GM23248 (cell line): ENCODE data around the gene MISP. TPM values are rescaled to one million over a fixed set of nuclear protein-coding genes. Genes with fewer than 3 reads are reported as not detected.
A peak's percentile ranks its signal among the peaks of the same experiment; 100 is the strongest.

Experiments
- DNase-seq: peaks from one replicate; pipeline ENCODE4 v3.0.0-alpha.2; 2015
- H2AFZ ChIP-seq: fragments of 200-600 bp; sonication (generic); 2 replicates; pipeline ENCODE4 v1.6.1; 2016; ENCODE audit warnings: antibody characterized with exemption
- H3F3A ChIP-seq: fragments of 200-600 bp; sonication (generic); 2 replicates; pipeline ENCODE4 v1.6.1; 2016; ENCODE audit warnings: mild to moderate bottlenecking, antibody characterized with exemption, mixed run types; ENCODE audit not compliant: insufficient read depth
- H3K27ac ChIP-seq: fragments of 200-600 bp; sonication (generic); 2 replicates; pipeline ENCODE4 v1.5.1; 2016; ENCODE audit warnings: mild to moderate bottlenecking
- H3K27me3 ChIP-seq: fragments of 200-600 bp; sonication (generic); replicated peaks from 2 replicates; pipeline ENCODE4 v1.6.1; 2016; ENCODE audit warnings: mild to moderate bottlenecking; ENCODE audit not compliant: insufficient read depth
- H3K36me3 ChIP-seq: fragments of 200-600 bp; sonication (generic); 2 replicates; pipeline ENCODE4 v1.6.1; 2016; ENCODE audit warnings: low read depth, mild to moderate bottlenecking
- H3K4me1 ChIP-seq: fragments of 200-600 bp; sonication (generic); 2 replicates; pipeline ENCODE4 v1.6.1; 2016; ENCODE audit warnings: mild to moderate bottlenecking; ENCODE audit not compliant: insufficient read depth
- H3K4me2 ChIP-seq: fragments of 200-600 bp; sonication (generic); one replicate; pipeline ENCODE4 v1.6.1; 2016; ENCODE audit warnings: mild to moderate bottlenecking; ENCODE audit not compliant: unreplicated experiment
- H3K4me3 ChIP-seq: fragments of 200-600 bp; sonication (generic); 2 replicates; pipeline ENCODE4 v1.5.1; 2016; ENCODE audit warnings: mild to moderate bottlenecking
- H3K79me2 ChIP-seq: fragments of 200-600 bp; sonication (generic); 2 replicates; pipeline ENCODE4 v1.6.1; 2016; ENCODE audit warnings: mild to moderate bottlenecking; ENCODE audit not compliant: insufficient read depth
- H3K9ac ChIP-seq: fragments of 200-600 bp; sonication (generic); 2 replicates; pipeline ENCODE4 v1.6.1; 2016; ENCODE audit warnings: mild to moderate bottlenecking
- H3K9me2 ChIP-seq: fragments of 200-600 bp; sonication (generic); 2 replicates; pipeline ENCODE4 v1.6.1; 2016; ENCODE audit warnings: mixed run types, mild to moderate bottlenecking, moderate library complexity; ENCODE audit not compliant: insufficient read depth
- H3K9me3 ChIP-seq: fragments of 200-600 bp; sonication (generic); one replicate; pipeline ENCODE4 v1.6.1; 2017; ENCODE audit warnings: low read depth
- H4K20me1 ChIP-seq: fragments of 200-600 bp; sonication (generic); 2 replicates; pipeline ENCODE4 v1.6.0; 2016; ENCODE audit not compliant: insufficient read depth
- EZH2 ChIP-seq: fragments of 200-600 bp; sonication (generic); IDR thresholded peaks from 2 replicates; pipeline ENCODE4 v1.6.1; 2018; ENCODE audit warnings: antibody characterized with exemption, mild to moderate bottlenecking; ENCODE audit not compliant: insufficient read depth, poor library complexity, severe bottlenecking
- EZH2phosphoT487 ChIP-seq: fragments of 200-600 bp; sonication (generic); IDR thresholded peaks from 2 replicates; pipeline ENCODE4 v1.6.1; 2018; ENCODE audit warnings: antibody characterized with exemption, moderate library complexity, mild to moderate bottlenecking, low read depth; ENCODE audit not compliant: insufficient read depth
- WGBS, 2 experiments: methylation state at CpG; one replicate each; pipeline ENCODE4 v1.1.6; 2015 to 2017; ENCODE audit warnings: low lambda C conversion rate in 2 of 2, low coverage in 1 of 2; ENCODE audit errors: missing lambda C conversion rate in 2 of 2; 5-methylcytosine and 5-hydroxymethylcytosine counted together
- in situ Hi-C: fragments of 300-500 bp; cut with MboI; formaldehyde crosslinking; loops from 2 replicates; pipeline ENCODE4 v1.15.0; 2020
- polyA plus RNA-seq: library from polyadenylated mRNA; unstranded; fragments of >200 nt; fragmentation: Nextera tagmentation; extraction: Ambion mirVana; gene quantifications from 2 replicates; pipeline ENCODE4 v1.2.1, GENCODE V29; 2016
- total RNA-seq: library from RNA; depleted of rRNA; stranded (reverse); fragments of >200 nt; shearing (Covaris generic); gene quantifications from 2 replicates; pipeline ENCODE4 v1.2.3, GENCODE V29; 2014

Gene MISP
- total and polyA plus RNA-seq, 2 experiments from 2014 or later = not detected

DNA sequence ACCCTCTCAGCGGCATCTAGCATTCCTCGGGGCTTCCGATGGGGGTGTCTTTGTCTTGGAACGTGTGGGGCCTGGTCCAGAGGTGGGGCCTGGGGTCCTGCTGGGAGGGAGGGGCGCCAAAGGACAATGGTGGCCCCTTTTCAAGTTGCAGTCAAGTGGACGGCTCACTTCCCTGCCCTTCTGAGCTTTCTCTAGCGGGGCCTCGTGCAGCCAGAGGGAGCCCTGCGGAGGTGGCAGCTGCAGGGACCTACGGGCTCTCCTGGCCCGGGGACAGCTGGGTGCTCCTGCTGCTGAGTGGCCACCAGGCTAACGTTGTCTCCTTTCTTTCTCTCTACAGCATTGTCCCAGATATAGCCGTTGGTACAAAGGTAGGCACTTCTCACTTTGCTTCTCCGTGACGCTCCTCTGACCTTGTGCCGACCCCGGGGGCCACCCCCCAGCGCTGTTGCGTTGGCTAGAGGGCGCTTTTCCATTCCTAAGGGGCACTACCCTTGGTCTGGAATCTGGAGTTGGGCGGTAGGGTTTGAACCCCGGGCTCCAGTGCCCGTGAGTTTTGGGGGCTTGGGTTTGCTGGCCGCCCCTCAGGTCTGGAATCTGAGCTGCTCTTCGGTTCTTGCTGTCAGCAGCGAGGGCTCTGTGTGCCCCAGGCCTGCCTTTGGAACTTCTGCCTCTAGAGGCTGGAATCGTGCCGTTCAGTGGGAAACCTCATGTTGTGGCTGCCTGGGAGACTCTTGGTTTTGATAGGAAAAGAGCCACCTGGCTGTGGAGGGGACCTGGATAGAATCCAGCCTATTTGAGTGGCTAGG lies 48.4 kb downstream of the MISP start:
- H2AFZ ChIP-seq = no peak overlapping the region
- H3K27me3 ChIP-seq = no peaks in the 10 kb centered on the region
- peaks cover 30% of the 10 kb centered on the region for H4K20me1 ChIP-seq
- 2% methylated on average over 24 to 28 of the region's 28 CpGs for WGBS, 2 experiments
- H3K36me3 ChIP-seq = peaks cover 10% of the 10 kb centered on the region; the same call in 1 of the 2 replicates
- H3K4me2 ChIP-seq = peak overlapping the region; percentile 98
- peak overlapping the region; percentile 94 for H3K9ac ChIP-seq
- H3K9me3 ChIP-seq = no peaks in the 10 kb centered on the region
- peak overlapping the region; percentile 93 for H3K27ac ChIP-seq
- TF ChIP-seq EZH2 (no peak), EZH2phosphoT487 (no peak)
- peak; percentile 70 for DNase-seq
- no peaks in the 10 kb centered on the region for H3K9me2 ChIP-seq
- peaks cover 64% of the 10 kb centered on the region for H3K79me2 ChIP-seq
- H3K4me3 ChIP-seq = peak overlapping the region; percentile 86
- in situ Hi-C loops = no loop called here
- peaks cover 32% of the 10 kb centered on the region for H3K4me1 ChIP-seq
- H3F3A ChIP-seq = peaks cover 8% of the 10 kb centered on the region

- Histone ChIP-seq H3F3A (peaks cover 8% of the 10 kb centered on the region), H3K79me2 (peaks cover 76% of the 10 kb centered on the region), H3K9me3 (no peaks in the 10 kb centered on the region), H3K4me2 (peak overlapping the region; percentile 98), H4K20me1 (peaks cover 30% of the 10 kb centered on the region), H3K36me3 (peaks cover 20% of the 10 kb centered on the region; the same call in 1 of the 2 replicates), H3K4me1 (peaks cover 32% of the 10 kb centered on the region), H2AFZ (no peak overlapping the region), H3K27me3 (no peaks in the 10 kb centered on the region), H3K9me2 (no peaks in the 10 kb centered on the region), H3K27ac (peak overlapping the region; percentile 93), H3K4me3 (peak overlapping the region; percentile 86), H3K9ac (peak overlapping the region; percentile 94)
- DNase-seq = peak; percentile 74
- WGBS, 2 experiments = 13 to 16% methylated on average over 17 of the region's 17 CpGs
- TF ChIP-seq EZH2 (no peak), EZH2phosphoT487 (no peak)
- in situ Hi-C loops = no loop called here
Observed at GRCh38 chr19:800360-801029, 49.6 kb downstream of the MISP start.

- Histone ChIP-seq H3K9ac (peak overlapping the region; percentile 94), H3K9me2 (no peaks in the 10 kb centered on the region)
- in situ Hi-C loops = no loop called here
Observed at GRCh38 chr19:801030-801860, 50.3 kb downstream of the MISP start.

More at GRCh38 chr19:801030-801860, 50.3 kb downstream of the MISP start:
- Histone ChIP-seq H2AFZ (no peak overlapping the region), H3K36me3 (peaks cover 20% of the 10 kb centered on the region; the same call in 1 of the 2 replicates), H3K4me1 (peaks cover 29% of the 10 kb centered on the region), H3K27ac (peak overlapping the region; percentile 25; the same call in 1 of the 2 replicates), H3F3A (peaks cover 8% of the 10 kb centered on the region), H3K79me2 (peaks cover 84% of the 10 kb centered on the region), H3K4me2 (peak overlapping the region; percentile 98), H4K20me1 (peaks cover 30% of the 10 kb centered on the region), H3K4me3 (peak overlapping the region; percentile 86), H3K9me3 (no peaks in the 10 kb centered on the region), H3K27me3 (no peaks in the 10 kb centered on the region)
- no peak for TF ChIP-seq EZH2phosphoT487
- no peak for TF ChIP-seq EZH2
- WGBS, 2 experiments = 36 to 38% methylated on average over 29 of the region's 29 CpGs
- DNase-seq = peak; percentile 72
